GM19025 (cell line): ENCODE data around the gene GALNTL6.
"Not testable (repeated sequence)": the region's sequence is repeated elsewhere in the genome, so short reads cannot be mapped to it uniquely, and the experiment has no call there.

Experiments
- ATAC-seq: cut with Tn5 transposase; IDR thresholded peaks from one replicate; pipeline ENCODE4 v1.9.1; 2021; ENCODE audit warnings: mild to moderate bottlenecking, low read depth, moderate library complexity; ENCODE audit not compliant: unreplicated experiment

Gene GALNTL6

DNA sequence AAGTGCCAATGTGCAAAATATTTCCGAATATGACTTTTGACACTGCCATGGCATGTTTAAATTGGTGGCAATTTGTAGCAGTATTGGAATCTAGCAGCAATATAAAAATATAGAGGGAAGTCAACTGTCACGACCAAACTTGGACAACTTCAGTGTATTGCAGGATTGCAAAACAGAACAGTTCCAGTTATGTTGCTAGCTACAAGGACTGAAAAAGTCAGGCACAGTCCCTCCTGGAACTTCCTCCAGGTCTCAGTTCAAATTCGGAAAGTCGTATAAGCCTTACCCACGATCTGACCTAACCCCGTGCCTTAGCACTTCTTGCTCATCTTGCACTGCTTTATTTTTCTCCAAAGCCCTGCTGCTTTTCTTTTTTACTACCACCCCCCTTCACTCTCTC is 965.4 kb downstream of the GALNTL6 start:
- no peak for ATAC-seq

DNA sequence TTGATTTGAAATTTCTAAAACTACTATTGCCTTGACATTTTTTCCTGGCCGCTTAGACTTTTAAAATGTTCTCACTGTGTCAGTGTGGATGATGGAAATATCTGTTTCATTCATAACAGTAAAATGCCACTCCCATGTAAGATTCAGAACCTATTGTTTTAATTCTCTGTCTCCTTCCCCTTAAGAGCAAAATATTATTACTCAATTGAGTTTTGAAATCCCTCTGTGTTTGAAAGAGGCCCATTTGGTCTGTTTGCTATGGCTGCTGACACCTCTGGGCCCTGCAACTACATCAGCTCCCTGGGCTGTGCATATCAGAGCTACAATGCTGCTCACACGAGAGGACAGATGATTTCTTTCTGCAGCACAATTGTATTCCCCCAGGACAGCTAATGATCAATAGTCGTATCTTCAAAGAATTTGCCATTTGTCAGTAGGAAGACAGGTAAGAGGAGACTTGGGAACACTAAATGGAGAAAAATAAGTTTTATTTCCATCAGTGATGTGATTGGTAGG is 967.4 kb downstream of the GALNTL6 start:
- ATAC-seq, result no peak

DNA sequence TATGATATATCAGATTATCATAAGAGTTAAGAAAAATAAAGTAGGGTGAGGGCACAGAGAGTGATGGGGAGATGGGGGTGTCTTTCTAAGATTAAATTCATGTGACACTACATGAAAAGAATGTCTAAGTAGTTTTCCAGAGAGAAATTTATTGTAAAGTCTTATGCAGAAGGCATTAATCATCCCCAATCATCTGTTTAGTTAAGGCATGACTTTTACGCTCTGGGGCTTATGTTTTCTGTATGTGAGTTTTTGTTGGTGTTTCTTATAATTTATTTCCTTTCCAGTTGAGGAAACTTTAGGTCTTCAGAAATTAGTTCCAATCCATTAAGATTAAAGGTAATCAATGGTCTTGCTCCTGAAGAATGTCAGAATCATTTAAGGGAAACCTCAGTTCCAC is 972.4 kb downstream of the GALNTL6 start:
- no peak for ATAC-seq

- no peak for ATAC-seq
Observed at GRCh38 chr4:172786039-172786792, 973.0 kb downstream of the GALNTL6 start.

- ATAC-seq, result no peak
Observed at GRCh38 chr4:172787111-172787510, 973.9 kb downstream of the GALNTL6 start.

DNA sequence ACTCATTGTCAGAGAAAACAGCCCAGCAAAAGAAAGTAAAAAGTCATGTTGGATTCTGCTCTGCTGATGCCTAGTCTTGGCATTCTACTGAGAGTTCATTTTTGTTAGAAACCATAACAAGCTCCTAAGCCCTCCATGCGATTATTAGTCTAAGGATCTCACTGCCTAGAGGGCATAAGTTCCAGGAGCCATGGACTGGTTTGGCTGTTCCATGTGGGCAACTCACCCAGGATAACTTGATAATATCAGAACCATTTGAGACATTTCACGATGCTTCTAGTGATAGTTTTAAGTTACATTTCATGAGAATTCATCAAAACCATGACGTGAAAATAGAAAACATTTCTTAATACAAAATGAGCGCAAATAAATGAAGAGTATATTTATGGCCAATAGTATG is 978.6 kb downstream of the GALNTL6 start:
- no peak for ATAC-seq

DNA sequence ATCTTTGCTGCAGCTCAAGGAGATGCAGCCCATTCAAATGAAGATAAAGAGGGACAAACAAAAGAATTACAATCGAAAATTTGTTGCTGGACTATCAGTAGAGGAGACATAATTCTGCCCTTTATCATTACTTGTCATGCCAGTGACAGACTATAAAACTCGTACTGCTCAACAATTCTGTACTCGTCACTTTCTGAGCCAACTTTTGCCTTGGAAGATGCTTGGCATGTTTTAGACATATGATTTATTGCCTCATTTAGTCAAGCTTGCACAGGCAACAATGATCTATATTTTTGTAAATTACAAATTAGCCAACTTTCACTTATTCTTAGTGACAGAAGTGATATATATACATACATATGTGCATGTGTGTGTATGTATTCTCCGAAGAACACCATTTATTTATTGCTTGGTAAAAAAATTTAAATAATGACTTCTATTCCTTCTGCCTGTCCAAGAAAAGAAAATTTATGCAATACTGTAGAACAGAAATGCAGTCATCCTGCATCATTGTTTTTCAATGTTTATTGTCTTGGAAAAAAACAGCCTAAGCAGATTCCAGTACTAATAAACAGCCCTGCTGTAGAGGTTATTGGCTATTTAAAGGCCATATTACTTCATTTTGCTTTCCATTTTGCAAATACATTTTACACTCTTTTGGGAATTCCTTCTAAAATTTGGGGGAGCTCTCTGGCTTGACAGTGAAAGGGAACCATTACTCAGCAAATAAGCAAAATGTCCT is 980.5 kb downstream of the GALNTL6 start:
- no peak for ATAC-seq

- no peak for ATAC-seq
Observed at GRCh38 chr4:172794307-172794703, 981.1 kb downstream of the GALNTL6 start.

DNA sequence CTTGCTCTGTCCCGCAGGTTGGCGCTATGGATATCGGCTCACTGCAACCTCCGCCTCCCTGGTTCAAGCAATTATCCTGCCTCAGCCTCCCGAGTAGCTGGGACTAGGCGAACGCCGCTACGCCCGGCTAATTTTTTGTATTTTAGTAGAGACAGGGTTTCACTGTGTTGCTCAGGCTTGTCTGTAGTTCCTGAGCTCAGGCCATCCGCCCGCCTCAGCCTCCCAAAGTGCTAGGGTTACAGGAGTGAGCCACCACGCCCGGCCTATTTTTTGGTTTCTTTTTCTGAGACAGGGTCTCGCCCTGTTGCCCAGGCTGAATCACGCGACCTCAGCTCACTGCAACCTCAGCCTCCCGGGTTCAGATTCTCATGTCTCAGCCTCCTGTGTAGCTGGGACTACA is 984.1 kb downstream of the GALNTL6 start:
- ATAC-seq, result not testable (repeated sequence)

- no peak for ATAC-seq
Observed at GRCh38 chr4:172802032-172802431, 988.8 kb downstream of the GALNTL6 start.

GRCh38 chr4:172806841-172807240 is 993.6 kb downstream of the GALNTL6 start:
- ATAC-seq, result no peak

DNA sequence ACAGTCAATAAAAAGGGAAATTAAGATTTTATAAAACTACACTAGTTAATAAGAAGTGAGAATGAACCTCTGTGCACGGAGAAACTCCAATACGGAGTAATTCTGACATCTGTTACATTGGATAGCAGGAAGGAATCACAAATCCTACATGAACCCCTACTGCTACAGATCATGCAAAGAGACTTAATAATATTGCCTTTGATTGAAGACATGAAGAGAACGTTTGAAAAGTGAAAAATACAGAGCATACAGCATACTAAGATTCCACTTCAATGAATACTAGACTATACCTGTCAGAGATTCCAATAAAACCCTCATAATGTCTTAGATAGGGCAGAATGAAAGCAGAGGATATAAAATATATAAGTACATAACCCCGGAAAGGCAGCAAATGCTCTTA is 995.0 kb downstream of the GALNTL6 start:
- no peak for ATAC-seq

DNA sequence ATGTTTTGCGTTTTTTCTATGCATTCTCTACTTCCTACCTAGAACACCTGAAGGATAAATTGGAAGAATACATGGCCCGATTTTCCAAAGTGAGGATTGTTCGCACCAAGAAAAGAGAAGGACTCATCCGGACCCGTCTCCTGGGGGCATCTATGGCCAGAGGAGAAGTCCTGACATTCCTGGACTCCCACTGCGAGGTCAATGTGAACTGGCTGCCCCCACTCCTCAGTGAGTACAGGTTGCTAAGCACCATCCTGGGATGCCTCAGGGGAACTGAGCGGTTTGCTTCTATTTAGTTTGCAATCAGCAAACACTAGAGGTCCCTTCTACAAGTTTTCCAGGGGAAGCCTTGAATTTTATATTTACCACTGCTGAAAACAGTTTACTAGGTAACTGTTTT is 996.1 kb downstream of the GALNTL6 start:
- no peak for ATAC-seq

DNA sequence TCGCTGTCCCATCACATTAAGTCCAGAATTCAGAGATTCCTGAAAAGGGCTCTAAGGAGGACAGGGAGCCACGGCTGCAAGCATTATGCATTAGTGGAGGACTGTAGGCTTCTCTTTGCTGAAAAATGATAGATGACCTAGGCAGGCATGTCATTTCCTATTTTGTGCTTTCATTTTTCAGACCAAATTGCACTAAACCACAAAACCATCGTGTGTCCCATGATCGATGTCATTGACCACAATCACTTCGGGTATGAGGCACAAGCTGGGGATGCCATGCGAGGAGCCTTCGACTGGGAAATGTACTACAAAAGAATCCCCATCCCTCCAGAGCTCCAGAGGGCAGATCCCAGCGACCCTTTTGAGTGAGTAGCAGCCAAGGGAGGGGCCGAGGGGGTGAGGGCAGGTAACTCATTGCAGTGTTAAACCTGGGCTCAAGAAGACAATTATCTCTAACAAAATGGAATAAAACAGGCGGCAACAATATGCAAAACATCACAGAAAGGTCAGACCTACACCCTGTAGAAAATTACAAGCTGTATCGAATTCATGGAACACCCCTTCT is 1000.2 kb downstream of the GALNTL6 start:
- peak; percentile 84 for ATAC-seq

- ATAC-seq, result no peak
Observed at GRCh38 chr4:172815499-172816164, 1002.4 kb downstream of the GALNTL6 start.

GRCh38 chr4:172818901-172819300 is 1005.7 kb downstream of the GALNTL6 start:
- peak; percentile 16 for ATAC-seq

DNA sequence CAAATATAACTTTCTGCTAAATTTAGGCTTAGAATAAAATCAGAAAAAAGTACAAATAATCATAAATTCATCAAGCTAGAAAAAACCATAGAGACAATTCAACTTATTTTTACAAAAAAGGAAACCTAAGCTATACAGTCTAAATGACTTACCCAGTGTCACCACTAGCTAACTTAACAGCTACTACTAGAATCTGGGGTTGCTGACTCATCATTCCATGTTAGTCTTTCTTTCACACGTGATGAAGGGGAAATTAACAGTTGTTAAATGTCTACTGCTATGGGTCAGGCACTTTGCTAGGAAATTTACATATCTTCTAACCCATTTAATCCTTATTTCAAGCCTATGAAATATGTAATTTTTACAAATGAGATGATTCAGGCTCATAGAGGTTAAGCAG is 1006.1 kb downstream of the GALNTL6 start:
- ATAC-seq, result peak; percentile 43

DNA sequence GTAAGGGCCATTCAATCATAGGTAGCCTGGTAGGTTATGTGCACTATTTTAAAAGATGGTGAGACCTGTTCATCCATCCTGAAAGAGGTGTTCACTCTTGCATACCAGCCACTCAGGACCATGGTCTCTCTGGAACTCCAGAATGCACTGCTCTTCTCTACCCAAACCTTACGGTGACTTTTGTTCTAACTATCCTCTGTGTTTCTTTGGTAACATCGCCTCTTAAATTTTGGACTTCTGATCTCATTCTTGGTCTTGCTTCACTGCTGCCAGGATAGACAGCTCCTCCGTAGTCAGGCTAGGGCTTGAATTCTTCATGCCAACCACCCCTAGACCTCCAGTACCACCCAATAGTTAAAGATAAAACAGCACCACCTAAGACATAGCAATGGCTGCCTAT is 1009.1 kb downstream of the GALNTL6 start:
- no peak for ATAC-seq

DNA sequence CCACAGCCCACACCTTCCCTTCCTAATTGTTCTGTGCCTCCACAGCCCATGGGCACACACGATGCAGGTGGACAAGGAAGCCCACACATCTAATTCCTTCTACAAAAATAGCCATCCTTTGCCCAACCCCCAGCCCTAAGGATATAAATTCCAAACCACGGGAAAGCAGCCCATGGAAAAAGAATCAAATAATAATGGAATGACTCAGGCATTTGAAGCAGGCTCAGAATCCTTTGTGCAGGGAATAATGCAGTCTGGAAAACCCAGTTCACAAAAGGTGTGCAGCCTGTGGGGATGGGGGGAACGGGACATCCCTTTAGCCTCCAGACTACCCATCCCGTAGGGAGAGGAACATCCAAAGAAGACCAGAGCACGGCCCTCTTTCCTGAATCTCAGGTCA is 1013.1 kb downstream of the GALNTL6 start:
- no peak for ATAC-seq

GRCh38 chr4:172826861-172827260 is 1013.7 kb downstream of the GALNTL6 start:
- ATAC-seq, result no peak

DNA sequence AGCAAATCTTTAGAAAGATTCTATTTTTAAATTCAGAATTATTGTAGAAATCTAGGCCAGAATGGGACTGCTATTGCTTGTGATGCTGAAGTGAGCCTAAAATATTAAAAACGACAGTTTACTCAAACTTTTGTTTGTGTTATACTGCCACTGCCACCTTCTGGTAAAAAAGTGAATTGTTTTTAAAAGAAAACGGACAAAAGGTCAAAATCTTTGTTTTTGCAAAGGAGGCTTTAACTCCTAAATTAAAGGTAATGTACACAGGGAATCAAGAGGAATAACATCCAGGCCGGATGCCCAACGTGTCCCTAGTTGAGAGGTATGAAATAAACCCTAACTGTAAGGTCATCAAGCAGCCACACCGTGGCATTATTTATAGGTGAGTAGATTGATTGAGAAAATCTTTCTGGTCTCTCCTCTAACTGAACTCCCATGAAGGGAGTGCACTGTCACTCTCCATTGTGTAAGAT is 1017.1 kb downstream of the GALNTL6 start:
- ATAC-seq, result no peak
